ENCODE measurements around the gene MRFAP1L1.

DNA sequence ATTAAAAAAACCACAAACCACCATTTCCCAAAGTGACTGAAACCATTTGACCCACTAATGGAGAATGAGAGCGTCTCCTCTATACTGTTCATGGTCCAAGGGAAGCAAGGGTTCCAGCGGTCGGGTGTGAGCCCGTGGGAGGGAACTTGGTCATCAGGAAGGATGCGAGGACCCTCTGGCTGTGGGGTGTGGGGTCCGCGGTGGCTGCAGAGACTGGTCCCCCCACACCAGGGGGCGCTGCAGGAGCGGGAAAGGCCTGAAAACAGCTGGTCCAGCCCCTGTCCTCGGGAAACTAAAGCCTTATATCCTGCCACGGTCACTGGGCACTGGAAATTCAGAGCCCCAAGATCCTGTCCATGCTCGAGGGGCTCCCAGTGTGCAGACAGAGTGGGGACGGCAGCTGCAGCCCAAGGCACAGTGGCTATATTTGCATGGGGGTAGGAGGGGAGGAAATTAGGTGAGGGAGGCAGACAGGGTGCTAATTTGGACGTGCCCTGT, 10.6 kb upstream of the MRFAP1L1 start:
- peak; percentile 96 for TF ChIP-seq CTCF (IDR thresholded peaks at IDR 0.05; ENCODE audit: low read depth, low read length)
- no peak for TF ChIP-seq EZH2phosphoT487 (IDR thresholded peaks at IDR 0.05; ENCODE audit: low read depth)

All from OCI-LY3 (cell line).